HEK293 (cell line): ENCODE measurements around the gene TMEM120A.
A peak's percentile ranks its signal among the peaks of the same experiment; 100 is the strongest.

ENCODE experiments used
- CTCF ChIA-PET: fragments of 350-600 bp; formaldehyde crosslinking; extraction: SDS; loops from one replicate; lab custom pipeline; 2021; ENCODE audit warnings: antibody characterized with exemption; lab: Yijun Ruan, JAX
- POLR2A ChIA-PET: fragments of 300-600 bp; formaldehyde crosslinking; extraction: SDS; loops from one replicate; lab custom pipeline; 2020; ENCODE audit warnings: antibody characterized with exemption, inconsistent platforms; lab: Yijun Ruan, JAX
- H3K27ac ChIP-seq: fragments of 200-500 bp; sonication (Bioruptor generic); 2 replicates; pipeline ENCODE4 v1.5.1; 2014; ENCODE audit warnings: low read depth, low read length, control low read depth, inconsistent platforms; ENCODE audit errors: extremely low read depth
- H3K36me3 ChIP-seq, 2 experiments: fragments of 200-500 bp in 1 of 2; sonication (Bioruptor generic) in 1 of 2; 1 replicate in 1 of 2; 2 replicates in 1 of 2; pipeline ENCODE4 v1.5.1; 2014 to 2017; ENCODE audit warnings: inconsistent platforms in 2 of 2, low read length in 2 of 2; ENCODE audit not compliant: control insufficient read depth in 2 of 2, insufficient read depth in 1 of 2
- H3K4me1 ChIP-seq: fragments of 200-500 bp; sonication (Bioruptor generic); 2 replicates; pipeline ENCODE4 v1.5.1; 2014; ENCODE audit warnings: mild to moderate bottlenecking, low read length, inconsistent platforms; ENCODE audit not compliant: control insufficient read depth, insufficient read depth
- H3K4me3 ChIP-seq: 2 replicates; pipeline ENCODE4 v1.5.1; 2011; ENCODE audit warnings: low read depth, mild to moderate bottlenecking, control low read depth, low read length, moderate library complexity
- H3K9me3 ChIP-seq: fragments of 200-500 bp; sonication (Bioruptor generic); 2 replicates; pipeline ENCODE4 v1.5.1; 2014; ENCODE audit warnings: low read depth, low read length, inconsistent platforms; ENCODE audit not compliant: control insufficient read depth, insufficient read depth
- KLF9 ChIP-seq: fragments of 450-650 bp; formaldehyde crosslinking; IDR thresholded peaks from 2 replicates; pipeline ENCODE4 v1.5.1; 2016; ENCODE audit warnings: missing biosample characterization, missing genetic modification characterization, low read depth
- SCRT1 ChIP-seq: fragments of 450-650 bp; formaldehyde crosslinking; IDR thresholded peaks from 2 replicates; pipeline ENCODE4 v1.5.1; 2016; ENCODE audit warnings: missing biosample characterization, missing genetic modification characterization, borderline replicate concordance
- SCRT2 ChIP-seq: fragments of 450-650 bp; formaldehyde crosslinking; IDR thresholded peaks from 2 replicates; pipeline ENCODE4 v1.5.1; 2016; ENCODE audit warnings: missing biosample characterization, missing genetic modification characterization
- TRIM28 ChIP-seq: IDR thresholded peaks from 2 replicates; pipeline ENCODE4 v1.6.1; 2011; ENCODE audit warnings: low read length, control low read depth, borderline replicate concordance
- ZBTB17 ChIP-seq: fragments of 450-650 bp; formaldehyde crosslinking; IDR thresholded peaks from 2 replicates; pipeline ENCODE4 v1.5.1; 2016; ENCODE audit warnings: missing biosample characterization, missing genetic modification characterization
- ZNF266 ChIP-seq: fragments of 450-650 bp; formaldehyde crosslinking; IDR thresholded peaks from 2 replicates; pipeline ENCODE4 v1.5.1; 2016; ENCODE audit warnings: missing biosample characterization, missing genetic modification characterization, low read depth
- ZNF280C ChIP-seq: fragments of 450-650 bp; formaldehyde crosslinking; IDR thresholded peaks from 2 replicates; pipeline ENCODE4 v1.5.1; 2016; ENCODE audit warnings: missing biosample characterization, missing genetic modification characterization
- ZNF302 ChIP-seq: fragments of 450-650 bp; formaldehyde crosslinking; IDR thresholded peaks from 2 replicates; pipeline ENCODE4 v1.5.1; 2016; ENCODE audit warnings: missing biosample characterization, missing genetic modification characterization, low read depth
- ZNF398 ChIP-seq: fragments of 450-650 bp; formaldehyde crosslinking; IDR thresholded peaks from 2 replicates; pipeline ENCODE4 v1.5.1; 2017; ENCODE audit warnings: missing biosample characterization, missing genetic modification characterization
- ZNF639 ChIP-seq: fragments of 450-650 bp; formaldehyde crosslinking; IDR thresholded peaks from 2 replicates; pipeline ENCODE4 v1.5.1; 2016; ENCODE audit warnings: missing biosample characterization, missing genetic modification characterization
- ZNF792 ChIP-seq: fragments of 450-650 bp; formaldehyde crosslinking; IDR thresholded peaks from 2 replicates; pipeline ENCODE4 v1.5.1; 2016; ENCODE audit warnings: missing biosample characterization, missing genetic modification characterization
- ZNF837 ChIP-seq: fragments of 450-650 bp; formaldehyde crosslinking; IDR thresholded peaks from 2 replicates; pipeline ENCODE4 v1.5.1; 2016; ENCODE audit warnings: missing biosample characterization, missing genetic modification characterization
- ZSCAN30 ChIP-seq: fragments of 450-650 bp; IDR thresholded peaks from 2 replicates; pipeline ENCODE4 v1.5.1; 2018; ENCODE audit warnings: missing biosample characterization, mild to moderate bottlenecking, missing genetic modification characterization, moderate library complexity
- TF ChIP-seq, protein P1 (sequence below): fragments of 450-650 bp; formaldehyde crosslinking; IDR thresholded peaks from 2 replicates; pipeline ENCODE4 v1.5.1; 2017; ENCODE audit warnings: missing biosample characterization, missing genetic modification characterization
- TF ChIP-seq, protein P2 (sequence below): fragments of 450-650 bp; formaldehyde crosslinking; IDR thresholded peaks from 2 replicates; pipeline ENCODE4 v1.5.1; 2016; ENCODE audit warnings: missing biosample characterization, missing genetic modification characterization
- TF ChIP-seq, protein P3 (sequence below): fragments of 450-650 bp; formaldehyde crosslinking; IDR thresholded peaks from 2 replicates; pipeline ENCODE4 v1.5.1; 2016; ENCODE audit warnings: missing biosample characterization, missing genetic modification characterization
- TF ChIP-seq, protein P4 (sequence below): fragments of 450-650 bp; formaldehyde crosslinking; IDR thresholded peaks from 2 replicates; pipeline ENCODE4 v1.5.1; 2017; ENCODE audit warnings: missing biosample characterization, missing genetic modification characterization

Gene TMEM120A

GRCh38 chr7:76011442-76011861 lies 17.1 kb upstream of the TMEM120A start:
- POLR2A ChIA-PET, result no interaction called here

GRCh38 chr7:76009672-76010600 lies 15.5 kb upstream of the TMEM120A start:
- POLR2A ChIA-PET, result interaction anchor here (0.9 kb wide), 1 partner anchor 95 kb away, joined by 3 read pairs; the partner anchor contains the start of gene POR
- H3K4me3 ChIP-seq, result no peak overlapping the region
- no peak overlapping the region for H3K27ac ChIP-seq
- CTCF ChIA-PET, result interaction anchor here (1.0 to 3.9 kb wide), 2 partner anchors 11 to 143 kb away, joined by 3 to 23 read pairs; no protein-coding TSS in a partner anchor
- no peaks in the 10 kb centered on the region for H3K4me1 ChIP-seq
- no peaks in the 10 kb centered on the region for H3K9me3 ChIP-seq
- 0 out of 2 replicates have a peak, but pooled peaks have one; percentile 11 for TF ChIP-seq SCRT1 (tag by site-specific recombination)
- TF ChIP-seq SCRT2 (tag by site-specific recombination), result peak; percentile 60
- TF ChIP-seq, protein P1, sequence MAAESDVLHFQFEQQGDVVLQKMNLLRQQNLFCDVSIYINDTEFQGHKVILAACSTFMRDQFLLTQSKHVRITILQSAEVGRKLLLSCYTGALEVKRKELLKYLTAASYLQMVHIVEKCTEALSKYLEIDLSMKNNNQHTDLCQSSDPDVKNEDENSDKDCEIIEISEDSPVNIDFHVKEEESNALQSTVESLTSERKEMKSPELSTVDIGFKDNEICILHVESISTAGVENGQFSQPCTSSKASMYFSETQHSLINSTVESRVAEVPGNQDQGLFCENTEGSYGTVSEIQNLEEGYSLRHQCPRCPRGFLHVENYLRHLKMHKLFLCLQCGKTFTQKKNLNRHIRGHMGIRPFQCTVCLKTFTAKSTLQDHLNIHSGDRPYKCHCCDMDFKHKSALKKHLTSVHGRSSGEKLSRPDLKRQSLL (tag by site-specific recombination), result no peak
- peaks cover 0 to 8% of the 10 kb centered on the region in 2 experiments; a peak in 2 of 3 replicates for H3K36me3 ChIP-seq

More at GRCh38 chr7:76011442-76011861, 17.1 kb upstream of the TMEM120A start:
- no peaks in the 10 kb centered on the region for H3K9me3 ChIP-seq
- H3K4me3 ChIP-seq, result no peak overlapping the region
- H3K27ac ChIP-seq, result no peak overlapping the region
- peaks cover 3 to 5% of the 10 kb centered on the region in 2 experiments; a peak in 2 of 3 replicates for H3K36me3 ChIP-seq
- CTCF ChIA-PET, result interaction anchor here (0.7 to 3.9 kb wide), 3 partner anchors 9 to 145 kb away, joined by 3 to 23 read pairs (median 4); no protein-coding TSS in a partner anchor
- no peaks in the 10 kb centered on the region for H3K4me1 ChIP-seq
- TF ChIP-seq ZBTB17 (tag by site-specific recombination), result no peak
- TF ChIP-seq ZNF639 (tag by site-specific recombination), result no peak
- no peak for TF ChIP-seq ZNF266 (tag by site-specific recombination)
- TF ChIP-seq, all 188 proteins: peak for 0

DNA sequence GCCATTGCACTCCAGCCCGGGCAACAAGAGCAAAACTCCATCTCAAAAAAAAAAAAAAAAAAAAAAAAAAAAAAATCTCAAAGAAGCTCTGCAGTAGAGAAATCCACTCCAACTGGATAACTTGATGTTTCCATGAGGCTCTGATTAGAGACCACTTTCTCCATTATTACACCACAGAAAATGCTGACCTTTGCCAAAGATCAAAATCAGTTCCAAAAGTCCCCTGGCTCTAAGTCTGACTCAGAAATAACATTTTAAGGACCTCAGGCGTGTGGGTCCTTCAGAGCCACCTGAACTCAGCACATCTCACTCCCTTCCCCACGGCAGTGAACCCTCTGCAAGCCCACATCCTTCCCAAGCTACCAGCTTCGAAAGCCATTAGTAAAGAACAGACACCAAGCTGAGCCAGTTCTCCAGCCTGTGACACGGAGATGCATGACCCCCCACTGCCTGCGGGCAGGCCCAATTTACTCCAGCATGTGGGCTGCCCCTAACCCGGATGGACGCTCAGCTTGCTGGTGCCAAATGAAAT lies 13.8 kb upstream of the TMEM120A start:
- no peak overlapping the region for H3K4me3 ChIP-seq
- no peak overlapping the region for H3K27ac ChIP-seq
- no peaks in the 10 kb centered on the region for H3K9me3 ChIP-seq
- H3K4me1 ChIP-seq, result no peaks in the 10 kb centered on the region
- H3K36me3 ChIP-seq, result peaks cover 0 to 13% of the 10 kb centered on the region in 2 experiments; a peak in 2 of 3 replicates
- POLR2A ChIA-PET, result no interaction called here
- CTCF ChIA-PET, result interaction anchor here (0.7 to 3.9 kb wide), 2 partner anchors 12 kb away, joined by 3 to 23 read pairs; no protein-coding TSS in a partner anchor
- TF ChIP-seq ZNF398 (tag by site-specific recombination), result no peak
- TF ChIP-seq ZNF280C, result no peak
- TF ChIP-seq, protein P2, sequence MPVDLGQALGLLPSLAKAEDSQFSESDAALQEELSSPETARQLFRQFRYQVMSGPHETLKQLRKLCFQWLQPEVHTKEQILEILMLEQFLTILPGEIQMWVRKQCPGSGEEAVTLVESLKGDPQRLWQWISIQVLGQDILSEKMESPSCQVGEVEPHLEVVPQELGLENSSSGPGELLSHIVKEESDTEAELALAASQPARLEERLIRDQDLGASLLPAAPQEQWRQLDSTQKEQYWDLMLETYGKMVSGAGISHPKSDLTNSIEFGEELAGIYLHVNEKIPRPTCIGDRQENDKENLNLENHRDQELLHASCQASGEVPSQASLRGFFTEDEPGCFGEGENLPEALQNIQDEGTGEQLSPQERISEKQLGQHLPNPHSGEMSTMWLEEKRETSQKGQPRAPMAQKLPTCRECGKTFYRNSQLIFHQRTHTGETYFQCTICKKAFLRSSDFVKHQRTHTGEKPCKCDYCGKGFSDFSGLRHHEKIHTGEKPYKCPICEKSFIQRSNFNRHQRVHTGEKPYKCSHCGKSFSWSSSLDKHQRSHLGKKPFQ (tag by site-specific recombination), result no peak
- TF ChIP-seq, protein P3, sequence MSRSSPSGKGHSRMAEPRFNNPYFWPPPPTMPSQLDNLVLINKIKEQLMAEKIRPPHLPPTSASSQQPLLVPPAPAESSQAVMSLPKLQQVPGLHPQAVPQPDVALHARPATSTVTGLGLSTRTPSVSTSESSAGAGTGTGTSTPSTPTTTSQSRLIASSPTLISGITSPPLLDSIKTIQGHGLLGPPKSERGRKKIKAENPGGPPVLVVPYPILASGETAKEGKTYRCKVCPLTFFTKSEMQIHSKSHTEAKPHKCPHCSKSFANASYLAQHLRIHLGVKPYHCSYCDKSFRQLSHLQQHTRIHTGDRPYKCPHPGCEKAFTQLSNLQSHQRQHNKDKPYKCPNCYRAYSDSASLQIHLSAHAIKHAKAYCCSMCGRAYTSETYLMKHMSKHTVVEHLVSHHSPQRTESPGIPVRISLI (tag by site-specific recombination), result no peak
- no peak for TF ChIP-seq KLF9
- TF ChIP-seq, protein P4, sequence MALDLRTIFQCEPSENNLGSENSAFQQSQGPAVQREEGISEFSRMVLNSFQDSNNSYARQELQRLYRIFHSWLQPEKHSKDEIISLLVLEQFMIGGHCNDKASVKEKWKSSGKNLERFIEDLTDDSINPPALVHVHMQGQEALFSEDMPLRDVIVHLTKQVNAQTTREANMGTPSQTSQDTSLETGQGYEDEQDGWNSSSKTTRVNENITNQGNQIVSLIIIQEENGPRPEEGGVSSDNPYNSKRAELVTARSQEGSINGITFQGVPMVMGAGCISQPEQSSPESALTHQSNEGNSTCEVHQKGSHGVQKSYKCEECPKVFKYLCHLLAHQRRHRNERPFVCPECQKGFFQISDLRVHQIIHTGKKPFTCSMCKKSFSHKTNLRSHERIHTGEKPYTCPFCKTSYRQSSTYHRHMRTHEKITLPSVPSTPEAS (tag by site-specific recombination), result no peak
- TF ChIP-seq ZNF837 (tag by site-specific recombination), result no peak
- no peak for TF ChIP-seq TRIM28
- no peak for TF ChIP-seq ZNF302 (tag by site-specific recombination)
- TF ChIP-seq ZNF792 (tag by site-specific recombination), result no peak
- TF ChIP-seq ZSCAN30 (tag by site-specific recombination), result no peak
